AG04449 (cell line): ENCODE data around the gene GPR4.
"Not testable (repeated sequence)": the region's sequence is repeated elsewhere in the genome, so short reads cannot be mapped to it uniquely, and the experiment has no call there.

Experiments used
- CTCF ChIA-PET: fragments of 350-600 bp; formaldehyde crosslinking; extraction: SDS; loops from one replicate; lab custom pipeline; 2021; ENCODE audit warnings: antibody characterized with exemption; lab: Yijun Ruan, JAX
- POLR2A ChIA-PET: fragments of 400-600, 350-600 bp; formaldehyde crosslinking; extraction: SDS; loops from one replicate; lab custom pipeline; 2020; ENCODE audit warnings: antibody characterized with exemption, inconsistent platforms; lab: Yijun Ruan, JAX
- DNase-seq: peaks from one replicate; pipeline ENCODE4 v3.0.0-alpha.2; 2010; ENCODE audit warnings: low read depth, low spot score
- H3K4me3 ChIP-seq: 2 replicates; pipeline ENCODE4 v1.5.1; 2011; ENCODE audit warnings: low read depth, mild to moderate bottlenecking, control low read depth, low read length
- CTCF ChIP-seq: IDR thresholded peaks from one replicate; pipeline ENCODE4 v1.5.1; 2011; ENCODE audit warnings: mild to moderate bottlenecking, moderate library complexity, low read length, control low read depth, inconsistent platforms; ENCODE audit not compliant: insufficient read depth; ENCODE audit errors: missing control alignments

The GPR4 gene

DNA sequence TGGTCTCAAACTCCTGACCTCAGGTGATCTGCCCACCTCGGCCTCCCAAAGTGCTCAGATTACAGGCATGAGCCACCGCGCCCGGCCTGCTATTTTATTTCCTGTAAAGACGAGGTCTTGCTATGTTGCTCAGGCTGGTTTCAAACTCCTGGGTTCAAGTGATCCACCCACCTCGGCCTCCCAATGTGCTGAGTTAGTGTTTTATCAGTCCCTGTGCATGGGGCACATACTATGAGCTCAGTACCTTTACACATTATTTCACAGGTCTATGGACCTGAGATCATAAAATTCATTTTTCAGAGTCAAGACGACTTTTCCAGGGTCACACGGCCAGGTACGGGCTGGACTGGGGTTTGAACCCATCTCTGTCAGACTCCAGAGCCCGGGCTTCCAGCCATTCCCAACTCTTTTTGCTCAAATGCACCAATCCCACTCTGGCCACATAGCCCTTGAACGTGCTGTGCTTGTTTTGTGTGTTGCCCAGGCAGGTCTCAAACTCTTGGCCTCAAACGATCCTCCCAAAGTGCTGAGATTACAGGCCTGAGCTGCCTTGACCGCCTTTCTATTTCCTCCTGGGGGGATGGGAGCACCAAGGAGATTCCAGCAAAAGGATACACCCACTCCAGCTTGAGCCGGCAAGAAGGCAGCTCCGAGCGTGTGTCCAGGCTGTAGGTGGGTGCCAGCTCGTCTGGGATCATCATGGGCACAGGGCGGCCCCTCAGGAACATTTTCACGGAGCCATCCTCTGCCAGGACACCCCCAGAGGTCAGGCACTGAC lies 36.1 kb upstream of the GPR4 start:
- H3K4me3 ChIP-seq, result peak overlapping the region; percentile 72
- no peak for DNase-seq
- ChIA-PET CTCF (interaction anchor here (0.5 to 6.7 kb wide), 10 partner anchors 20 to 904 kb away, joined by 3 to 69 read pairs (median 4); partner anchors contain the start of gene OPA3), POLR2A (interaction anchor here (0.8 kb wide), 1 partner anchor 24 kb away, joined by 4 read pairs; no protein-coding TSS in a partner anchor)
- no peak for TF ChIP-seq CTCF

GRCh38 chr19:45636902-45637301 lies 34.9 kb upstream of the GPR4 start:
- no peak overlapping the region for H3K4me3 ChIP-seq
- no peak for DNase-seq
- ChIA-PET POLR2A (no interaction called here), CTCF (interaction anchor here (1.1 kb wide), 1 partner anchor 197 kb away, joined by 3 read pairs; no protein-coding TSS in a partner anchor)
- no peak for TF ChIP-seq CTCF

DNA sequence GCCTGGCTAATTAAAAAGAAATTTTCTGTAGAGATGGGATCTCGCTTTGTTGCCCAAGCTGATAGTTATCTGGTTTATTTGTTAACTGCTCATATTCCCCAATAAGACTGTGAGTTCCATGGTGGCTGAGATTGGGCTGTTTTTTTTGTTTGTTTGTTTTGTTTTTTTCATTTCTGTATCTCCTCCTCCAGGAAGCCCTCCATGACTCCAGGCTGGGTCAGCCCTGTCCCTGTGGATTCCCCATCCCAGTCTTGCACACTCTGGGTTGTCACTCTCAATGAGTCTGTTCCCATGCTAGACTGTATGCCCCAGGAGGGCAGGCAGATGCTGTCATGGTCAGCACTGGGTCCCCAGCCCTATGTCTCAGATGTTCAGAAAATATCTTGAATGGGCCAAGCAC lies 34.3 kb upstream of the GPR4 start:
- TF ChIP-seq CTCF, result no peak
- ChIA-PET POLR2A (no interaction called here), CTCF (interaction anchor here (0.8 to 1.1 kb wide), 2 partner anchors 30 to 196 kb away, joined by 3 read pairs; no protein-coding TSS in a partner anchor)
- no peak for DNase-seq
- no peak overlapping the region for H3K4me3 ChIP-seq

DNA sequence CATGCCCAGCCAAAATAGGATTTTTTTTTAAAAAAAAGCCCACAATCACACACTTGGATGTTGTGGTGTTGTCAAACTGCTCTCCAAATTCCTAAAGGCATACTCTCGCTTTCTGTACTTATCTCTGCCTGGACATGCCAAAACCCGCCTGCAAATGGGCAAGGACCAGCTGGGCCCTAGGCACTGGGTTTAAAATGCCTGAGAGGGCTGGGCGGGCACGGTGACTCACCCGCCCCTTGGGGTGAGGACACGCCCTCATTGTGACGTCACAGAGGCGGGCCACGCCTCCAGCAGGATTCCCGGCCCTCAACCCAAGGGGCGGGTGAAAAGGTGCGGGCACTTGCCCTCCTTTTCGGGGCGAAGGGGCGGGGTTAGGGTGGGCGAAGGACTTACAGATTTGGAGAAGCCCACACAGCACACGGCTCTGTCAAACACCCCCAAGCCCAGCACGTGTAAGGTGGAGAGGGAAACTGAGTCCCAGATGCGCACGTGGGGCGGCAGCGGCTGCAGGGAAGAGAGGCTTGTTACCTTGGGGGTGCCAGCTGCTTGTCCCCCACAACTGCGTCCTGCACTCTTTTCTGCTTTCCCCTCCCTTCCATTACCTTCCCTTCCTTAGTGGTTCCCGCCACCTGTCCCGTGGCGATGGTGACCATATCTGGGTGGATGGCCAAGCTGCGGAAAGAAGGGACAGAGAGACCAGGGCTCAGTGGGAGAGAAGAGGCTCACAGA lies 30.6 kb upstream of the GPR4 start:
- POLR2A ChIA-PET, result interaction anchor here (1.3 kb wide), 1 partner anchor 9 kb away, joined by 3 read pairs; no protein-coding TSS in a partner anchor
- TF ChIP-seq CTCF, result no peak
- CTCF ChIA-PET, result interaction anchor here (1.0 to 8.4 kb wide), 2 partner anchors 10 to 61 kb away, joined by 3 to 67 read pairs; no protein-coding TSS in a partner anchor
- peak; percentile 59 for DNase-seq
- H3K4me3 ChIP-seq, result no peak overlapping the region

GRCh38 chr19:45630463-45630862 lies 28.5 kb upstream of the GPR4 start:
- no peak overlapping the region for H3K4me3 ChIP-seq
- peak; percentile 81 for DNase-seq
- TF ChIP-seq CTCF, result no peak
- CTCF ChIA-PET, result interaction anchor here (0.7 to 8.4 kb wide), 6 partner anchors 9 to 145 kb away, joined by 3 to 67 read pairs (median 4); no protein-coding TSS in a partner anchor
- POLR2A ChIA-PET, result interaction anchor here (0.9 to 1.5 kb wide), 2 partner anchors 11 to 16 kb away, joined by 3 to 4 read pairs; no protein-coding TSS in a partner anchor

DNA sequence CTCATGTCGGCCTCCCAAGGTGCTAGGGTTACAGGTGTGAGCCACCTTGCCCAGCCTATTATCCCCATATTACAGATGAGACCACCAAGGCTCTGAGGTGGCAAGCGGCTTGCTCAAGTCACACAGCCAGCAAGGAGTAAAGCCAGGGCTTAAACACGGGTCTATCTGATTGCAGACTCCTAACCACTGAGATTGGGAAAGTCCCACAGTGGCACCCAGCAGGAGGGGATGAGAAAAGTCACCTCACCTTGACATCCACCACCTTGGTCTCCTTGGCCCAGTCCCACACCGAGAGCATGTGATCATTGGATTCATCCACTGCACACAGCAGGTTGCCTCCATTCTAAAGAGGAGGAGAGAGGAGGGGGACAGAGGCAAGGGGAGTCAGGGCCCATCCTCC lies 27.7 kb upstream of the GPR4 start:
- H3K4me3 ChIP-seq, result no peak overlapping the region
- ChIA-PET POLR2A (no interaction called here), CTCF (interaction anchor here (1.8 to 8.4 kb wide), 2 partner anchors 13 to 23 kb away, joined by 6 to 67 read pairs; no protein-coding TSS in a partner anchor)
- DNase-seq, result no peak
- TF ChIP-seq CTCF, result no peak

DNA sequence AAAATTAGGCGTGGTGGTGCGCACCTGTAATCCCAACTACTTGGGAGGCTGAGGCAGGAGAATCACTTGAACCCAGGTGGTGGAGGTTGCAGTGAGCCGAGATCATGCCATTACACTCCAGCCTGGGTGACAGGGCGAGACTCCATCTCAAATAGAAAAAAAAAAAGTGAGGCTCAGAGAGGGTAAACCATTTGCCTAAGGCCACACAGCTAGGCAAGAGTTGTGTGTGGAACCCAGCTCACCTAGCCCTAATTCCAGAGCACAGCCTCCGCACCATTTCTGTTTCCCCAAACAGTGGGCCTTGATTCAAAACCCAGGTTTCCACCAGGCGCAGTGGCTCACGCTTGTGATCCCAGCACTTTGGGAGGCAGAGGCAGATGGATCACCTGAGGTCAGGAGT lies 26.2 kb upstream of the GPR4 start:
- CTCF ChIA-PET, result interaction anchor here (8.4 kb wide), 1 partner anchor 15 kb away, joined by 67 read pairs; no protein-coding TSS in a partner anchor
- H3K4me3 ChIP-seq, DNase-seq, POLR2A ChIA-PET: not testable (repeated sequence)
